ENCODE results near the gene CTNNBIP1. TPM values are rescaled to one million over a fixed set of nuclear protein-coding genes. Genes with fewer than 3 reads are reported as not detected.

The CTNNBIP1 gene
- total and polyA plus RNA-seq, 2 of the 8 experiments (the other 6 are each of a cell fraction or from before 2014, with no cell fraction given): 40.9 to 46.6 TPM

DNA sequence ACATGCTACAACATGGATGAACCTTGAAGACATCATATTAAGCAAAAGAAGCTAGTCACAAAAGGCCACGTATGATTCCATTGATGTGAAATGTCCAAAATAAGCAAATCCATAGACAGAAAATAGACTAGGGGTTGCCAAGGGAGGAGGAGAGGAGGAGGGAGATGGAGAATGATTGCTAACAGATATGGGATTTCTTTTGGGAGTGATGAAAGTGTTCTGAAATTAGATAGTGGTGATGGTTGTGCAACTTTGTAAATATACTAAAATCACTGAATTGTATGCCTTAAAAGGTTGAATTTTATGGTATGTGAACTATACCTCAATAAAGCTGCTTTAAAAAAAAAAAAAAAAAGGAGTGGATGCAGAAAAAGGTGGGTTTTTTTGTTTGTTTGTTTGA lies 93.9 kb downstream of the CTNNBIP1 start:
- no peak overlapping the region for H3K18ac ChIP-seq (ENCODE audit: extremely low read depth, low read length)
- ChIA-PET POLR2A (ENCODE audit: partially characterized antibody) (interaction anchor here (0.7 to 1.5 kb wide), 2 partner anchors 15 to 32 kb away, joined by 3 read pairs; no protein-coding TSS in a partner anchor), CTCF (ENCODE audit: partially characterized antibody) (interaction anchor here (1.5 to 7.1 kb wide), 5 partner anchors 11 to 94 kb away, joined by 3 to 45 read pairs (median 10); no protein-coding TSS in a partner anchor)
- H4K8ac ChIP-seq (ENCODE audit: extremely low read depth, insufficient read depth, low read length): no peak overlapping the region
- peaks cover 2% of the 10 kb centered on the region; the same call in 1 of the 2 replicates for H3K23me2 ChIP-seq (ENCODE audit: low read depth, low read length)
- 86% methylated on average over 1 of the region's 1 CpG; no CpG with 5 or more reads in 1 of the 2 experiments for WGBS, 2 experiments (ENCODE audit: extremely low coverage in 1 of 2, insufficient coverage in 1 of 2, insufficient read length in 1 of 2, insufficient replicate concordance in 2 of 2, low coverage in 1 of 2, low lambda C conversion rate in 2 of 2, missing lambda C conversion rate in 1 of 2)
- H3K79me1 ChIP-seq (ENCODE audit: low read depth, low read length): no peaks in the 10 kb centered on the region; the same call in none of the 2 replicates
- H2AFZ ChIP-seq (ENCODE audit: low read length): no peak overlapping the region
- no peaks in the 10 kb centered on the region for H3K27me3 ChIP-seq (replicated peaks in 1 of 4; ENCODE audit: control insufficient read depth in 3 of 4, extremely low read depth in 1 of 4, insufficient read depth in 3 of 4, low read length in 3 of 4)
- no peak overlapping the region; the same call in 1 of the 2 replicates for H2AK5ac ChIP-seq (ENCODE audit: low read depth, low read length)
- H3K14ac ChIP-seq (ENCODE audit: insufficient read length): no peak overlapping the region
- no peaks in the 10 kb centered on the region for H3K9me3 ChIP-seq (ENCODE audit: insufficient read depth in 2 of 2, low read depth in 1 of 2, low read length in 1 of 2)
- H4K20me1 ChIP-seq (replicated peaks in 1 of 2; ENCODE audit: control insufficient read depth in 1 of 2, insufficient read depth in 2 of 2, low read length in 2 of 2): peaks cover 2 to 3% of the 10 kb centered on the region in 2 experiments
- DNase-seq (ENCODE audit: low read depth in 1 of 2, low spot score in 2 of 2) (no peak), FAIRE-seq (no peak)
- H3K27ac ChIP-seq (ENCODE audit: low read depth, low read length): no peak overlapping the region
- H3K4me2 ChIP-seq (ENCODE audit: insufficient read depth in 1 of 2, low read depth in 2 of 2, low read length in 2 of 2): no peak overlapping the region
- H2BK12ac ChIP-seq (ENCODE audit: low read depth, low read length): no peak overlapping the region
- no peak overlapping the region for H3K4ac ChIP-seq (replicated peaks; ENCODE audit: insufficient read length, low read depth, low read length)
- peaks cover 23 to 94% of the 10 kb centered on the region in 2 experiments for H3K79me2 ChIP-seq (ENCODE audit: control insufficient read depth in 1 of 2, insufficient read depth in 2 of 2, low read length in 2 of 2)
- no peaks in the 10 kb centered on the region for H3K36me3 ChIP-seq (ENCODE audit: control insufficient read depth in 2 of 4, insufficient read depth in 4 of 4, low read length in 3 of 4)
- no peak overlapping the region for H2BK20ac ChIP-seq (ENCODE audit: low read length)
- H3K23ac ChIP-seq (ENCODE audit: insufficient read length): no peak overlapping the region
- peaks cover 0 to 7% (median 2%) of the 10 kb centered on the region in 4 experiments; a peak in 2 of 7 replicates for H3K4me1 ChIP-seq (replicated peaks in 1 of 4; ENCODE audit: control insufficient read depth in 3 of 4, insufficient read depth in 4 of 4, low read length in 3 of 4)
- H3K9ac ChIP-seq (replicated peaks in 1 of 4; ENCODE audit: extremely low read depth in 1 of 4, low read depth in 3 of 4, low read length in 3 of 4): no peak overlapping the region
- H3K4me3 ChIP-seq (ENCODE audit: extremely low read depth in 1 of 4, insufficient read depth in 2 of 4, low read depth in 3 of 4, low read length in 4 of 4): no peak overlapping the region
- H2BK5ac ChIP-seq (ENCODE audit: low read depth, low read length): no peak overlapping the region
- no peak overlapping the region for H2BK15ac ChIP-seq (ENCODE audit: low read length)
- H4K5ac ChIP-seq (ENCODE audit: insufficient read length, low read depth, low read length): no peak overlapping the region
- H2BK120ac ChIP-seq (replicated peaks; ENCODE audit: low read depth, low read length): no peak overlapping the region
- no peak overlapping the region for H4K91ac ChIP-seq (replicated peaks; ENCODE audit: insufficient read length, low read length)
- H3K56ac ChIP-seq (replicated peaks; ENCODE audit: insufficient read length, low read depth, low read length): peak overlapping the region; percentile 62
- TF ChIP-seq CHD1 (IDR thresholded peaks at IDR 0.05; ENCODE audit: low read depth, low read length) (no peak), ZNF274 (IDR thresholded peaks at IDR 0.05; ENCODE audit: borderline replicate concordance, extremely low read depth, low read length) (no peak), KDM1A (IDR thresholded peaks at IDR 0.05; ENCODE audit: borderline replicate concordance, low read length) (no peak), RBBP5 (IDR thresholded peaks at IDR 0.05; ENCODE audit: borderline replicate concordance, low read depth, low read length) (no peak), MAFK (IDR thresholded peaks at IDR 0.05; ENCODE audit: low read depth, low read length) (no peak), SP4 (IDR thresholded peaks at IDR 0.05; ENCODE audit: low read length) (no peak), ASH2L (IDR thresholded peaks at IDR 0.05; ENCODE audit: low read length) (no peak), CBX5 (IDR thresholded peaks at IDR 0.05; ENCODE audit: low read depth, low read length) (no peak), POU5F1 (IDR thresholded peaks at IDR 0.05; ENCODE audit: low read depth, low read length) (no peak), POLR2A (IDR thresholded peaks at IDR 0.05; ENCODE audit: control extremely low read depth in 1 of 2, low read depth in 2 of 2, low read length in 2 of 2) (no peak), CTBP2 (IDR thresholded peaks at IDR 0.05; ENCODE audit: borderline replicate concordance, insufficient read depth, insufficient read length, low read length) (no peak), BCL11A (IDR thresholded peaks at IDR 0.05; ENCODE audit: low read depth in 2 of 2, low read length in 2 of 2) (no peak), PHF8 (conservative IDR thresholded peaks at IDR 0.05; ENCODE audit: low read depth, low read length) (no peak), CBX8 (IDR thresholded peaks at IDR 0.05; ENCODE audit: borderline replicate concordance, low read depth, low read length) (no peak)
